Spinal cord (tissue), 10 donors: Measurements from ENCODE around the gene PBRM1. TPM values are rescaled to one million over a fixed set of nuclear protein-coding genes. Genes with fewer than 3 reads are reported as not detected.

Experiments used
- DNase-seq, 6 donors: peaks; one replicate each; pipeline versions ENCODE4 v3.0.0 to v3.0.0-alpha.2; 2013 to 2015; ENCODE audit warnings: low spot score in 6 of 6, low read depth in 4 of 6
- H3K27ac ChIP-seq: one replicate; pipeline ENCODE4 v1.5.1; 2013; ENCODE audit warnings: low read depth, low read length, control low read depth
- H3K27me3 ChIP-seq: one replicate; pipeline ENCODE4 v1.6.1; 2013; ENCODE audit warnings: low read length; ENCODE audit not compliant: control insufficient read depth, insufficient read depth
- H3K36me3 ChIP-seq: one replicate; pipeline ENCODE4 v1.6.1; 2013; ENCODE audit warnings: low read length; ENCODE audit not compliant: control insufficient read depth, insufficient read depth
- H3K4me1 ChIP-seq: one replicate; pipeline ENCODE4 v1.6.1; 2013; ENCODE audit warnings: low read length; ENCODE audit not compliant: control insufficient read depth, insufficient read depth
- H3K4me3 ChIP-seq: one replicate; pipeline ENCODE4 v1.5.1; 2013; ENCODE audit warnings: low read depth, low read length, control low read depth
- H3K9me3 ChIP-seq: one replicate; pipeline ENCODE4 v1.6.1; 2013; ENCODE audit warnings: low read length; ENCODE audit not compliant: control insufficient read depth, insufficient read depth
- WGBS: methylation state at CpG from one replicate; pipeline ENCODE4 v1.1.5; 2013; ENCODE audit warnings: missing lambda C conversion rate; ENCODE audit not compliant: insufficient coverage; 5-methylcytosine and 5-hydroxymethylcytosine counted together
- polyA plus RNA-seq, 2 donors: library from polyadenylated mRNA; unstranded; fragments of 120-200 nt; gene quantifications; one replicate each; pipeline ENCODE4 v1.2.1, GENCODE V29; 2013; ENCODE audit not compliant: insufficient read length in 2 of 2
- total RNA-seq, 2 donors: library from RNA; depleted of rRNA in 1 of 2; stranded (reverse); fragments of 120-200 nt in 1 of 2; fragments of >200 nt in 1 of 2; gene quantifications; one replicate each; pipeline versions ENCODE4 v1.2.3 to v1.2.4, GENCODE V29; 2013 to 2014
- donor health status: healthy.

Gene PBRM1
- total and polyA plus RNA-seq, 4 donors = 35.9 to 105 (median 59.4) TPM

GRCh38 chr3:52515192-52515591 is 170.5 kb downstream of the PBRM1 start:
- no peak overlapping the region for H3K27ac ChIP-seq

GRCh38 chr3:52514576-52514975 is 171.1 kb downstream of the PBRM1 start:
- peaks cover 13% of the 10 kb centered on the region for H3K4me1 ChIP-seq
- H3K27ac ChIP-seq = no peak overlapping the region
- no peaks in the 10 kb centered on the region for H3K9me3 ChIP-seq
- no peak for DNase-seq
- peaks cover 7% of the 10 kb centered on the region for H3K36me3 ChIP-seq
- 52% methylated on average over 10 of the region's 11 CpGs for WGBS
- no peaks in the 10 kb centered on the region for H3K27me3 ChIP-seq
- H3K4me3 ChIP-seq = no peak overlapping the region

More at GRCh38 chr3:52515192-52515591, 170.5 kb downstream of the PBRM1 start:
- Histone ChIP-seq H3K9me3 (no peaks in the 10 kb centered on the region), H3K4me3 (no peak overlapping the region), H3K36me3 (peaks cover 8% of the 10 kb centered on the region), H3K4me1 (peaks cover 13% of the 10 kb centered on the region), H3K27me3 (no peaks in the 10 kb centered on the region)
- 60% methylated on average over 4 of the region's 6 CpGs for WGBS
- no peak for DNase-seq

DNA sequence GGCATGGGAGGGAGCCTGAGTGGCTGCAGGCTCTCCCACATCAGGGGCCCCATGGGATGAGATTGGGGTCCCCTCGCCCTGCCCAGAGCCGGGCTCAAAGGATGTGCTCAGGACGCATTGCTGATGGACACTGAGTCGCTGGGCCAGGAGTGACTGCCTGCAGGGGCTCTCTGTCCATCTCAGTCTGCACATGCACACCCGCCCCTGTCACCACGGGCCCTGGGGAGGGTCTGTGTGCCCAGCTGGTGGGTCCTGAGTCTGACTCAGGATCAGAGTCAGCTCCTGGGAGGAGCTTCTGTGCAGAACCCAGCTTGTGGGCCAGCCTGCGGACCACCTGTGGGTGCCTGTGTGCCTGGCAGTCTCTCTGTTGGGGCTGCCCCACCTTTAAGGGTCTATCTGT is 172.4 kb downstream of the PBRM1 start:
- peaks cover 7% of the 10 kb centered on the region for H3K36me3 ChIP-seq
- DNase-seq = no peak
- 84% methylated on average over 7 of the region's 7 CpGs for WGBS

DNA sequence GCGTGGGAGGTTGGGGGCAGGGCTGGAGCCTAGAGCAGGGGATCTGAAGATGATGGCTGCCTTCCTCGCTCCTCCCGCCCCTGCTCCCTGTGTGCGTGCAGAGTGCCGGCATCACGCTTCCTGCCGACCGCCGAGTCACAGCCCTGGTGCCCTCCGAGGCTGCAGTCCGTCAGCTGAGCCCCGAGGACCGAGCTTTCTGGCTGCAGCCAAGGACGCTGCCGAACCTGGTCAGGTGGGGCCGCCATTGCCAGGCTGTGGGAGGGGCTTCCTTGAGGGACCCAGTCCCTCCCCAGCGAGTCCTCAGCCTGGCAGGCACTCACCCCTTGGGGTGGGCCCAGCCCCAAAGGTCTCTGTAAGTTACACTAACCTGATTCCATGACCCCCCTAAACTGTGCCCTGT is 173.0 kb downstream of the PBRM1 start:
- no peak overlapping the region for H3K4me3 ChIP-seq
- peaks cover 3% of the 10 kb centered on the region for H3K36me3 ChIP-seq
- no peaks in the 10 kb centered on the region for H3K9me3 ChIP-seq
- H3K4me1 ChIP-seq = no peaks in the 10 kb centered on the region
- no peak overlapping the region for H3K27ac ChIP-seq
- no peaks in the 10 kb centered on the region for H3K27me3 ChIP-seq
- WGBS = 69% methylated on average over 16 of the region's 17 CpGs
- no peak for DNase-seq

More for the DNA sequence above, 172.4 kb downstream of the PBRM1 start:
- no peaks in the 10 kb centered on the region for H3K9me3 ChIP-seq
- H3K4me1 ChIP-seq = peaks cover 3% of the 10 kb centered on the region
- no peak overlapping the region for H3K27ac ChIP-seq
- no peaks in the 10 kb centered on the region for H3K27me3 ChIP-seq
- H3K4me3 ChIP-seq = no peak overlapping the region

GRCh38 chr3:52512105-52512504 is 173.6 kb downstream of the PBRM1 start:
- no peak for DNase-seq
- WGBS = 70% methylated on average over 2 of the region's 8 CpGs
- no peaks in the 10 kb centered on the region for H3K4me1 ChIP-seq
- H3K27ac ChIP-seq = no peak overlapping the region
- H3K27me3 ChIP-seq = no peaks in the 10 kb centered on the region
- peaks cover 3% of the 10 kb centered on the region for H3K36me3 ChIP-seq
- H3K9me3 ChIP-seq = no peaks in the 10 kb centered on the region
- no peak overlapping the region for H3K4me3 ChIP-seq

- no peaks in the 10 kb centered on the region for H3K27me3 ChIP-seq
- H3K27ac ChIP-seq = no peak overlapping the region
- no peaks in the 10 kb centered on the region for H3K4me1 ChIP-seq
- H3K4me3 ChIP-seq = no peak overlapping the region
- H3K36me3 ChIP-seq = peaks cover 3% of the 10 kb centered on the region
- no peak for DNase-seq
- no peaks in the 10 kb centered on the region for H3K9me3 ChIP-seq
- 69% methylated on average over 7 of the region's 7 CpGs for WGBS
Observed at GRCh38 chr3:52511509-52511908, 174.2 kb downstream of the PBRM1 start.

DNA sequence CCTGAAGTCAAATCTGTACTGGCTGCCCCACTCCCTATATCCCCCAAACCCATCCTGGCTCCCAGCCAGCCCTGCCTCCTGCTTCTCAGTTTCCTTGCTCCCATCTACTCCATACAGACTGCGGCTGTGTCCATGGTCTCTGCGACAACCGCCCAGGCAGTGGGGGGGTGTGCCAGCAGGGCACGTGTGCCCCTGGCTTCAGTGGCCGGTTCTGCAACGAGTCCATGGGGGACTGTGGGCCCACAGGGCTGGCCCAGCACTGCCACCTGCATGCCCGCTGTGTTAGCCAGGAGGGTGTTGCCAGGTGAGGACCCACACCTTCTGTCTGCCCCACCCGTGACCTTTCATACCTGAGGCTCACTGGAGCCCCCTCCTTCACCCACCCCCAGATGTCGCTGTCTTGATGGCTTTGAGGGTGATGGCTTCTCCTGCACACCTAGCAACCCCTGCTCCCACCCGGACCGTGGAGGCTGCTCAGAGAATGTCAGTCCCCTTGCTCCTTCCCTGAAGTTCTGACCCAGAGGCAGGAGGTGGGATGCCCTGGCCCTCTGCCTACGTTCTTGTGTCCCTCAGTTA is 175.9 kb downstream of the PBRM1 start:
- H3K27me3 ChIP-seq = no peaks in the 10 kb centered on the region
- no peak overlapping the region for H3K27ac ChIP-seq
- H3K4me1 ChIP-seq = no peaks in the 10 kb centered on the region
- no peak for DNase-seq
- no peak overlapping the region for H3K4me3 ChIP-seq
- WGBS = 48% methylated on average over 12 of the region's 12 CpGs
- no peaks in the 10 kb centered on the region for H3K9me3 ChIP-seq
- H3K36me3 ChIP-seq = peaks cover 3% of the 10 kb centered on the region

DNA sequence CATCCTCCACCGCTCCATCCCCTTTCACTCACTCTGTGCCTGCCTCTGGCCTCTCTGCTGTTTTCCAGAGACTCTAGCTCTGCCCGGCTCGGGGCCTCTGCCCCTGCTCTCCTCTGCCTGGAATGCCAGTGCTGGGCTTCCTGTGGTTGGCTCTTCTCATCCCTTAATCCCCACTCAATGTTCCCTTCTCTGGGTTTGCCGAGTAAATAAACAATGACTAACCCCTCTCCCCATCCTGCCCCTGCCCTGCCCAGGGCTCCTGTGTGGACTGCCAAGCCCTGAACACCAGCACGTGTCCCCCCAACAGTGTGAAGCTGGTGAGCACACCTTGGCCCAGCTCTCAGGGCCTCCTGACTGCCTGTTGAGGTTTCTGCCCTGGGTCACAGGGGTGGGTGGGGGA is 178.4 kb downstream of the PBRM1 start:
- Histone ChIP-seq H3K27me3 (no peaks in the 10 kb centered on the region), H3K36me3 (peaks cover 2% of the 10 kb centered on the region), H3K4me1 (no peaks in the 10 kb centered on the region), H3K9me3 (no peaks in the 10 kb centered on the region), H3K4me3 (no peak overlapping the region), H3K27ac (no peak overlapping the region)
- 81% methylated on average over 4 of the region's 5 CpGs for WGBS
- DNase-seq = no peak

DNA sequence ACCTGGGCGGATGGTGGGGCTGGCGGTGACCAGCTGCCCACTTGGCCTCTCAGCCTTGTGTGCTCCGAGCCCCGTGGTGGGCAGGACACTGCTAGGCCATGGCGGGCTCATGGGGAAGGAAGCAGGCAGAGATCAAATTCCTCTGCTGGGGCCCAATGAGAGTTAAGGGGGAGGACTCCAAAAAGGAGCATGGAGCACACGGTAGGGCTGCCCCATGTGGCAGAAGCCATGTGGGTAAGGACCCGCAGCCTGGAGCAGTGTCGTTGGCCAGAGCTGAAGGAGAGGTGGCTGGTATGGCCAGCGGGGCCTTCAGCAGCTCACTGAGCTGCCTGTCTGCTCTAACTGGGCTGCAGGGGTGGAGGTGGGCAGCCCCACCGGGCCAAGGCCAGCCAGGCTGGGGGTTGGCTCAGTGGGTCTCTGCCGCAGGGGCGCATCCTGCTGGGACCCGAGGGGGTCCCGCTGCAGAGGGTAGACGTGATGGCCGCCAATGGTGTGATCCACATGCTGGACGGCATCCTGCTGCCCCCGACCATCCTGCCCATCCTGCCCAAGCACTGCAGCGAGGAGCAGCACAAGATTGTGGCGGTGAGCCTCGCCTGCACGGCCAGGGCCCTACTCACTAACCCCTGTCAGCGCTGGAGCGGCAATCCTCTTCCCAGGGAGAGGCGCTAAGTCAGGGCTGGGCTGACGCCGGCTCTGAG is 179.3 kb downstream of the PBRM1 start:
- DNase-seq = no peak
- H3K36me3 ChIP-seq = peaks cover 2% of the 10 kb centered on the region
- no peaks in the 10 kb centered on the region for H3K4me1 ChIP-seq
- H3K27me3 ChIP-seq = no peaks in the 10 kb centered on the region
- H3K4me3 ChIP-seq = no peak overlapping the region
- WGBS = 79% methylated on average over 25 of the region's 27 CpGs
- H3K9me3 ChIP-seq = no peaks in the 10 kb centered on the region
- no peak overlapping the region for H3K27ac ChIP-seq

GRCh38 chr3:52504977-52505376 is 180.7 kb downstream of the PBRM1 start:
- no peak overlapping the region for H3K27ac ChIP-seq
- WGBS = 79% methylated on average over 10 of the region's 10 CpGs
- DNase-seq = no peak
- H3K4me1 ChIP-seq = no peaks in the 10 kb centered on the region
- no peaks in the 10 kb centered on the region for H3K9me3 ChIP-seq
- H3K27me3 ChIP-seq = no peaks in the 10 kb centered on the region
- H3K36me3 ChIP-seq = peaks cover 2% of the 10 kb centered on the region
- no peak overlapping the region for H3K4me3 ChIP-seq
